ENCODE results near the gene NCK2.

NCK2 gene

GRCh38 chr2:105822186-105822585, 77.5 kb downstream of the NCK2 start:
- intact Hi-C loops (cut with micrococcal nuclease): no loop called here
- no peak overlapping the region for H3K4me3 Mint-ChIP-seq
- H3K27me3 Mint-ChIP-seq: no peaks in the 10 kb centered on the region
- H3K9me3 Mint-ChIP-seq: no peaks in the 10 kb centered on the region
- H3K4me1 Mint-ChIP-seq (ENCODE audit: low read depth): peaks cover 9% of the 10 kb centered on the region
- H3K27ac Mint-ChIP-seq: no peak overlapping the region
- H3K36me3 Mint-ChIP-seq (ENCODE audit: low read depth): peaks cover 12% of the 10 kb centered on the region

GRCh38 chr2:105824446-105824845, 79.7 kb downstream of the NCK2 start:
- Mint-ChIP-seq H3K4me3 (no peak overlapping the region), H3K9me3 (no peaks in the 10 kb centered on the region), H3K36me3 (ENCODE audit: low read depth) (no peaks in the 10 kb centered on the region), H3K27ac (no peak overlapping the region), H3K27me3 (no peaks in the 10 kb centered on the region), H3K4me1 (ENCODE audit: low read depth) (peaks cover 17% of the 10 kb centered on the region)
- intact Hi-C loops (cut with micrococcal nuclease): no loop called here

GRCh38 chr2:105827351-105828096, 82.8 kb downstream of the NCK2 start:
- H3K9me3 Mint-ChIP-seq: peaks cover 13% of the 10 kb centered on the region
- H3K4me3 Mint-ChIP-seq: no peak overlapping the region
- intact Hi-C loops (cut with micrococcal nuclease): no loop called here
- H3K27me3 Mint-ChIP-seq: peaks cover 9% of the 10 kb centered on the region
- H3K4me1 Mint-ChIP-seq (ENCODE audit: low read depth): peaks cover 9% of the 10 kb centered on the region
- peaks cover 3% of the 10 kb centered on the region for H3K36me3 Mint-ChIP-seq (ENCODE audit: low read depth)
- H3K27ac Mint-ChIP-seq: no peak overlapping the region

GRCh38 chr2:105828558-105828957, 83.8 kb downstream of the NCK2 start:
- H3K27ac Mint-ChIP-seq: no peak overlapping the region
- intact Hi-C loops (cut with micrococcal nuclease): no loop called here
- peaks cover 13% of the 10 kb centered on the region for H3K36me3 Mint-ChIP-seq (ENCODE audit: low read depth)
- H3K4me1 Mint-ChIP-seq (ENCODE audit: low read depth): peaks cover 9% of the 10 kb centered on the region
- H3K9me3 Mint-ChIP-seq: peaks cover 23% of the 10 kb centered on the region
- no peak overlapping the region for H3K4me3 Mint-ChIP-seq
- peaks cover 17% of the 10 kb centered on the region for H3K27me3 Mint-ChIP-seq

GRCh38 chr2:105834931-105835330, 90.2 kb downstream of the NCK2 start:
- H3K4me3 Mint-ChIP-seq: no peak overlapping the region
- no peak overlapping the region for H3K27ac Mint-ChIP-seq
- H3K36me3 Mint-ChIP-seq (ENCODE audit: low read depth): peaks cover 37% of the 10 kb centered on the region
- H3K27me3 Mint-ChIP-seq: peaks cover 53% of the 10 kb centered on the region
- peaks cover 57% of the 10 kb centered on the region for H3K9me3 Mint-ChIP-seq
- intact Hi-C loops (cut with micrococcal nuclease): no loop called here
- H3K4me1 Mint-ChIP-seq (ENCODE audit: low read depth): no peaks in the 10 kb centered on the region

- Mint-ChIP-seq H3K27me3 (peaks cover 56% of the 10 kb centered on the region), H3K9me3 (peaks cover 56% of the 10 kb centered on the region), H3K27ac (no peak overlapping the region), H3K36me3 (ENCODE audit: low read depth) (peaks cover 37% of the 10 kb centered on the region), H3K4me3 (no peak overlapping the region), H3K4me1 (ENCODE audit: low read depth) (no peaks in the 10 kb centered on the region)
- intact Hi-C loops (cut with micrococcal nuclease): no loop called here
These were observed 91.6 kb downstream of the NCK2 start for GRCh38 chr2:105836341-105836740.

- Mint-ChIP-seq H3K36me3 (ENCODE audit: low read depth) (peaks cover 42% of the 10 kb centered on the region), H3K4me1 (ENCODE audit: low read depth) (no peaks in the 10 kb centered on the region), H3K27ac (no peak overlapping the region), H3K9me3 (peaks cover 49% of the 10 kb centered on the region), H3K27me3 (peaks cover 51% of the 10 kb centered on the region), H3K4me3 (no peak overlapping the region)
- intact Hi-C loops (cut with micrococcal nuclease): no loop called here
These were observed 92.4 kb downstream of the NCK2 start for GRCh38 chr2:105836840-105837692.

- Mint-ChIP-seq H3K27ac (no peak overlapping the region), H3K9me3 (peaks cover 21% of the 10 kb centered on the region), H3K4me1 (ENCODE audit: low read depth) (no peaks in the 10 kb centered on the region), H3K27me3 (peaks cover 34% of the 10 kb centered on the region), H3K4me3 (no peak overlapping the region), H3K36me3 (ENCODE audit: low read depth) (peaks cover 25% of the 10 kb centered on the region)
- intact Hi-C loops (cut with micrococcal nuclease): no loop called here
These were observed 95.1 kb downstream of the NCK2 start for GRCh38 chr2:105839793-105840192.

GRCh38 chr2:105840933-105841332, 96.2 kb downstream of the NCK2 start:
- H3K27me3 Mint-ChIP-seq: peaks cover 33% of the 10 kb centered on the region
- no peaks in the 10 kb centered on the region for H3K4me1 Mint-ChIP-seq (ENCODE audit: low read depth)
- H3K4me3 Mint-ChIP-seq: no peak overlapping the region
- peaks cover 11% of the 10 kb centered on the region for H3K9me3 Mint-ChIP-seq
- H3K27ac Mint-ChIP-seq: no peak overlapping the region
- intact Hi-C loops (cut with micrococcal nuclease): no loop called here
- H3K36me3 Mint-ChIP-seq (ENCODE audit: low read depth): peaks cover 17% of the 10 kb centered on the region

- H3K36me3 Mint-ChIP-seq (ENCODE audit: low read depth): peaks cover 11% of the 10 kb centered on the region
These were observed 96.8 kb downstream of the NCK2 start for GRCh38 chr2:105841551-105841950.

GRCh38 chr2:105842555-105842954, 97.8 kb downstream of the NCK2 start:
- Mint-ChIP-seq H3K9me3 (no peaks in the 10 kb centered on the region), H3K4me3 (no peak overlapping the region), H3K4me1 (ENCODE audit: low read depth) (no peaks in the 10 kb centered on the region), H3K36me3 (ENCODE audit: low read depth) (peaks cover 5% of the 10 kb centered on the region), H3K27me3 (peaks cover 19% of the 10 kb centered on the region), H3K27ac (no peak overlapping the region)
- intact Hi-C loops (cut with micrococcal nuclease): no loop called here

More at GRCh38 chr2:105841551-105841950, 96.8 kb downstream of the NCK2 start:
- Mint-ChIP-seq H3K4me1 (ENCODE audit: low read depth) (no peaks in the 10 kb centered on the region), H3K27ac (no peak overlapping the region), H3K27me3 (peaks cover 27% of the 10 kb centered on the region), H3K9me3 (peaks cover 5% of the 10 kb centered on the region), H3K4me3 (no peak overlapping the region)
- intact Hi-C loops (cut with micrococcal nuclease): no loop called here

- intact Hi-C loops (cut with micrococcal nuclease): no loop called here
- peaks cover 5% of the 10 kb centered on the region for H3K36me3 Mint-ChIP-seq (ENCODE audit: low read depth)
- H3K27me3 Mint-ChIP-seq: peaks cover 18% of the 10 kb centered on the region
- no peaks in the 10 kb centered on the region for H3K4me1 Mint-ChIP-seq (ENCODE audit: low read depth)
- H3K27ac Mint-ChIP-seq: no peak overlapping the region
- H3K9me3 Mint-ChIP-seq: no peaks in the 10 kb centered on the region
- H3K4me3 Mint-ChIP-seq: no peak overlapping the region
These were observed 99.0 kb downstream of the NCK2 start for GRCh38 chr2:105843476-105844374.

- intact Hi-C loops (cut with micrococcal nuclease): no loop called here
- Mint-ChIP-seq H3K27ac (no peak overlapping the region), H3K36me3 (ENCODE audit: low read depth) (peaks cover 5% of the 10 kb centered on the region), H3K27me3 (peaks cover 3% of the 10 kb centered on the region), H3K9me3 (no peaks in the 10 kb centered on the region), H3K4me3 (no peak overlapping the region), H3K4me1 (ENCODE audit: low read depth) (no peaks in the 10 kb centered on the region)
These were observed 101.3 kb downstream of the NCK2 start for GRCh38 chr2:105845976-105846375.
